Retinal pigment epithelial cell (primary cell): ENCODE data around the gene SIRT4.
A peak's percentile ranks its signal among the peaks of the same experiment; 100 is the strongest.

Source experiments
- DNase-seq: peaks from one replicate; pipeline ENCODE4 v3.0.0-alpha.2; 2010; ENCODE audit warnings: low read depth
- H3K4me3 ChIP-seq: 2 replicates; pipeline ENCODE4 v1.5.1; 2011; ENCODE audit warnings: mild to moderate bottlenecking, low read length, control low read depth, moderate library complexity
- TF ChIP-seq, protein P1 (sequence below): conservative IDR thresholded peaks from 2 replicates; pipeline ENCODE4 v1.5.1; 2011; ENCODE audit warnings: low read depth, low read length, control low read depth, inconsistent platforms

Gene SIRT4

GRCh38 chr12:120265473-120266179 is 36.5 kb upstream of the SIRT4 start, which contains the start of gene PXN:
TSS of gene PXN (minus strand) at chr12:120265730. CDS start at chr12:120265629, 101 bp downstream.
- DNase-seq: no peak

GRCh38 chr12:120266180-120266870 is 35.8 kb upstream of the SIRT4 start:
- H3K4me3 ChIP-seq: no peak overlapping the region
- TF ChIP-seq, protein P1, sequence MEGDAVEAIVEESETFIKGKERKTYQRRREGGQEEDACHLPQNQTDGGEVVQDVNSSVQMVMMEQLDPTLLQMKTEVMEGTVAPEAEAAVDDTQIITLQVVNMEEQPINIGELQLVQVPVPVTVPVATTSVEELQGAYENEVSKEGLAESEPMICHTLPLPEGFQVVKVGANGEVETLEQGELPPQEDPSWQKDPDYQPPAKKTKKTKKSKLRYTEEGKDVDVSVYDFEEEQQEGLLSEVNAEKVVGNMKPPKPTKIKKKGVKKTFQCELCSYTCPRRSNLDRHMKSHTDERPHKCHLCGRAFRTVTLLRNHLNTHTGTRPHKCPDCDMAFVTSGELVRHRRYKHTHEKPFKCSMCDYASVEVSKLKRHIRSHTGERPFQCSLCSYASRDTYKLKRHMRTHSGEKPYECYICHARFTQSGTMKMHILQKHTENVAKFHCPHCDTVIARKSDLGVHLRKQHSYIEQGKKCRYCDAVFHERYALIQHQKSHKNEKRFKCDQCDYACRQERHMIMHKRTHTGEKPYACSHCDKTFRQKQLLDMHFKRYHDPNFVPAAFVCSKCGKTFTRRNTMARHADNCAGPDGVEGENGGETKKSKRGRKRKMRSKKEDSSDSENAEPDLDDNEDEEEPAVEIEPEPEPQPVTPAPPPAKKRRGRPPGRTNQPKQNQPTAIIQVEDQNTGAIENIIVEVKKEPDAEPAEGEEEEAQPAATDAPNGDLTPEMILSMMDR: peak; percentile 1
- no peak for DNase-seq

More at GRCh38 chr12:120265473-120266179, 36.5 kb upstream of the SIRT4 start, which contains the start of gene PXN:
- H3K4me3 ChIP-seq: peak within 1 kb of the TSS; percentile 82
- TF ChIP-seq, protein P1: peak; percentile 71

DNA sequence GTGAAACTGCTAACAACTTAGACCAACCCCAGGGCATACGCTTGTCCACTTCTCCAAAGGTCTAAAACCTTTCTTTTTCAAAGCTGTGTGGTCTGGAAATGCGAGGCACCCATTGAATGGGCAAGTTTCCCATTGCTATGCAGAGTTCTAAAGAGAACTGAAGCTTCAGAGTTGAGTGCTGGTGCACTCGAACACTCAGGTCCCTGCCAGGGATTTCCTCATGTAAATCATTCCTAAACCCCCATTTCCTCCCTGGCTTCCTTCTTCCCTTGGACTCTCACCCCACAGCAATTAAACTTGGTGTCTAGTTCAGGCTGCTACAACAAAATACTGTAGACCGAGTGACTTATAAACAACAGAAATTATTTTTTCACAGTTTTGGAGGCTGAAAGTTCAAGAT is 34.4 kb upstream of the SIRT4 start:
- TF ChIP-seq, protein P1: no peak
- DNase-seq: no peak
- H3K4me3 ChIP-seq: no peak overlapping the region

DNA sequence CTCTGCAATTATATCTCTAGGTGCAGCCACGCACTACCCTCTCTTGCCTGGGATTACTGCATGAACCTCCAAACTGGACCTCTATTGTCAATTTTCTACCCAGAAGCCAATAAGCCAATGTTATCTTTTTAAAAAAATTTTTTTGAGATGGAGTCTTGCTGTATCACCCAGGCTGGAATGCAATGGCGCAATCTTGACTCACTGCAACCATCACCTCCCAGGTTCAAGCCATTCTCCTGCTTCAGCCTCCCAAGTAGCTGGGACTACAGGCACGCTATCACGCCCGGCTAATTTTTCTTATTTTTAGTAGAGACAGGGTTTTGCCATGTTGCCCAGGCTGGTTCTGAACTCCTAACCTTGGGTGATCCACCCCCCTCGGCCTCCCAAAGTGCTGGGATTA is 25.4 kb upstream of the SIRT4 start:
- TF ChIP-seq, protein P1: no peak
- DNase-seq: no peak
- H3K4me3 ChIP-seq: no peak overlapping the region

DNA sequence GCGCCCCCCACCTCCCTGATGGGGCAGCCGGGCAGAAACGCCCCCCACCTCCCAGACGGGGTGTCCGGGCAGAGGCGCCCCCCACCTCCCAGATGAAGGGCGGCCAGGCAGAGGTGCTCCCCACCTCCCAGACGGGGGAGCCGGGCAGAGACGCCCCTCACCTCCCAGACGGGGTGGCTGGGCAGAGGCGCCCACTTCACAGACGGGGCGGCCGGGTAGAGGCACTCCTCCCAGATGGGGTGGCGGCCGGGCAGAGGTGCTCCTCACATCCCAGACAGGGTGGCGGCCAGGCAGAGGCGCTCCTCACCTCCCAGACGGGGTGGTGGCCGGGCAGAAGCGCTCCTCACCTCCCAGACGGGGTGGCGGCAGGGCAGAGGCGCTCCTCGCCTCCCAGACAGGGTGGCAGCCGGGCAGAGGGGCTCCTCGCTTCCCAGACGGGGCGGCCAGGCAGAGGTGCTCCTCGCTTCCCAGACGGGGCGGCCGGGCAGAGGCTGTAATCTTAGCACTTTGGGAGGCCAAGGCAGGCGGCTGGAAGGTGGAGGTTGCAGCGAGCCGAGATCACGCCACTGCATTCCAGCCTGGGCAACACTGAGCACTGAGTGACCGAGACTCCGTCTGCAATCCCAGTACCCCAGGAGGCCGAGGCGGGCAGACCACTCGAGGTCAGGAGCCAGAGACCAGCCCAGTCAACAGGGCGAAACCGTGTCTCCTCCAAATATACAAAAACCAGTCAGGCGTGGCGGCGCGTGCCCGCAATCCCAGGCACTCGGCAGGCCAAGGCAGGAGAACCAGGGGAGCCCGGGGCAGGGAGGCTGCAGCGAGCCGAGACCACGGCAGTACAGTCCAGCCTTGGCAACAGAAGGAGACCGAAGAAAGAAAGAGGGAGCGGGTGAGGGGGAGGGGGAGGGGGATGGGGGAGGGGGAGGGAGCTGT is 23.7 kb upstream of the SIRT4 start:
- TF ChIP-seq, protein P1: no peak
- no peak overlapping the region for H3K4me3 ChIP-seq
- no peak for DNase-seq

DNA sequence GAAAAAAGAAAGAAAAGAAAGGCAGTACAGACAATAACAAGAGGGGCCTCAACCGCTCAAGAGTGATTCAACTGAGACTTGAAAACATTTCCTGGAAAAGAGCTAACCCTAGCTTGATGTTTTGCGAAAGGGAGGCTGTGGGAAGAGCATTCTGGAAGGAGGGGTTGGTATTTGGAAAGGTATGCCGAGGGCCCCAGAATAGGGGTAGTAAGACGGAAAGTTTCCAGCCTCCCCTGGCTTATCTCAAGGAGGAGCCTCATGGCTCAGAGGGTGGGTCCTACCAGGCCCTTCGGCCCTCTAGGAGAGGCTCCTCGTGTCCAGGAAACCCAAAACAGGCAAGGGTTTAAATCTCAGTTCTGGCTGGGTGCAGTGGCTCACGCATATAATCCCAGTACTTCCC is 18.8 kb upstream of the SIRT4 start:
- DNase-seq: no peak
- H3K4me3 ChIP-seq: no peak overlapping the region
- TF ChIP-seq, protein P1: no peak
